IPS-NIHi11 (cell line): ENCODE data around the gene CLIC4.

Experiments used
- DNase-seq: peaks from one replicate; pipeline ENCODE4 v3.0.0; 2012; ENCODE audit warnings: mixed read lengths, low spot score

CLIC4 gene

DNA sequence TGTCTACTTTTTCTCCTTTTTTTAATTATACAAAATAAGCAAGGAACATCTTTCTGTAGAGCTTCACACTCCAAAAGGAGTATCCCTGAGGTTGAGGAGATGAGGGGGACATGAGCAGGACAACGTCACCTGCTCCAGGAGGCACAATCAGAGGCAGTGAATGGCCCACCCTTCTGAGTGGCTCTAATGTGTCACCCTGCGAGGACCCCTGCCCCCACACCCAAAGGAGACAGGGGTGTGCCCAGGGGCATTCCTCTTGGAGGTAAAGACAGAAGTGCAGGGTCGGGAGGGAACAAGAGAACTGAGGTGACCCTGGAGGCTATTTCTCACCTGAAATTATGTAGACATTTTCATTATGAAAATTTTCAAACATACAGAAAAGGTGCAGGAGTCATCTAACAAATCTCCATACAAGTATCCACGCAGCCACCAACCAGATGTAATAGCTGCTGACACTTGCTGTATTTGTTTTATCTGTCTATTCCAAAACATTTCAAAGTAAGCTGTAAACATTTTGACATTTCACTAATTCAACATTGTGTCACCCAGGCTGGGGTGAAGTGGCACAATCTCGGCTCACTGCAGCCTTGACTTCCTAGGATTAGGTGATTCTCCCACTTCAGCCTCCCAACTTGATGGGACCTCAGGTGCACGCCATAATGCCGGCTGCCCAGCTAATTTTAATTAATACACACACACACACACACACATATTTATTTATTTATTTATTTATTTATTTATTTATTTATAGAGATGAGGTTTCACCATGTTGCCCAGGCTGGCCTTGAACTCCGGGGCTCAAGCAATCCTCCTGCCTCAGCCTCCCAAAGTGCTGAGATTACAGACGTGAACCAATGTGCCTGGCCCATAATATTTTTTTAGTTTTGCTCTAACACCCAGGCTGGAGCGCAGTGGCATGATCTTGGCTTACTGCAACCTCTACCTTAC, 114.1 kb downstream of the CLIC4 start:
- no peak for DNase-seq

DNA sequence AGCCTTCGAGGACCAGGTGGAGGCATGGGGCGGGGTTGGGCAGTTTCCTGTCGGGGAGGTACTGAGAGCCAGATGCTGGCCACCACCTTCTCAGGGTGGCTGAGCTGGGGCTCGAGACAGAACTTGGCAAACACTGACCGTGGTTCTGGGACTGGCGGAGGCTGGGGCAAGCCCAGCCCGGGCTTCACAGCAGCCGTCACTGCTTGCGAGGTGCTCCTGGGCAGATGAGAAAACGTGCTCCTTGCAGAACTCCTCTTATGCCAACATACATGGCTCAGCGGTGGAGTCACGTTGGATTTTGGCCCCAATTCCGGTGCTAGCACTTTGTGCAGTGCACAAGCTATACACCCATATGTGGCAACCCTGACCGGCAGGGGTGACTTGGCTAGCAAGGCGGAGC, 115.6 kb downstream of the CLIC4 start:
- DNase-seq: no peak

DNA sequence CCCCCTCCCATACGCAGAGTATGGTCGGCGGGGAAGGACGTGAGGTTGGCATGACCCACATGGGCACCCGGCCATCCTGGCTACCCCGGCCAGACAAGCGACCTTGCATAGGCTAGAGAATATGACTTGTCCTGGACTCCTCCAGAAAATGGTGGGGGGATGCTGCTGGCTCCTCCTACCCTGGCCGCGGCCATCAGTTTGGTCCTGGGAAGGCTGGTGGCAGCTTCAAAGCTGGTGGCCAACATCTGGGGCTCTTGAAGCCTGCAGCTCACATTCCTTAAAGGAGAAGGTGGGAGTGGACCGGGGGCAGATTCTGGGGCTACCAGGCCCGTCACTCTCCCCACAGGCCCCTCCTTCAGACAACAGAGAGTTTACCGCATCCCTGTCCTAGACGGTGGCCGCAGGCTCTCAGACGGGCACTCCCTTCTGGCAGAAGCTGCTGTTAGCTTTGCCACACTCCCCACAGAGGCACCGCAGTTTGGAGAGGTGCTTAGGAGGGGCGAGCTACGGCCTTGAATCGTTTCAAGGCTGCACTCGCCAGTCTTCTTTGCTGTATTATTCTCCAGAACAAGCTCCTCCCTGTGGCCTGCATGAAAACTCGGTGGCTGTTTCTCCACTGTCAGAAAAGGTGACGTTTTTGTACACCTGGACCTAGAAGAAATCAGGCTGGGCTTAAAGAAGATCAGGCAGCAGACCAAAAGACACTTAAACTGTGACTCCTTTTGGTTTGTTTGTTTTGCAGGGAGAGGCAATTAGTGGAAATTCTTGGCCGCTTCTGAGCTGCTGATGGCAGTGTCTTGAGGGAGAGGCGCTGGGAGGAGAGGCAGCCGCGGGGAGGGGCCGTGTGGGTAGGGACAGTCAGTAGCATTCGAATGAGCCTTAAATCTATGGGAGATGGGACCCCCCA, 116.8 kb downstream of the CLIC4 start:
- no peak for DNase-seq

DNA sequence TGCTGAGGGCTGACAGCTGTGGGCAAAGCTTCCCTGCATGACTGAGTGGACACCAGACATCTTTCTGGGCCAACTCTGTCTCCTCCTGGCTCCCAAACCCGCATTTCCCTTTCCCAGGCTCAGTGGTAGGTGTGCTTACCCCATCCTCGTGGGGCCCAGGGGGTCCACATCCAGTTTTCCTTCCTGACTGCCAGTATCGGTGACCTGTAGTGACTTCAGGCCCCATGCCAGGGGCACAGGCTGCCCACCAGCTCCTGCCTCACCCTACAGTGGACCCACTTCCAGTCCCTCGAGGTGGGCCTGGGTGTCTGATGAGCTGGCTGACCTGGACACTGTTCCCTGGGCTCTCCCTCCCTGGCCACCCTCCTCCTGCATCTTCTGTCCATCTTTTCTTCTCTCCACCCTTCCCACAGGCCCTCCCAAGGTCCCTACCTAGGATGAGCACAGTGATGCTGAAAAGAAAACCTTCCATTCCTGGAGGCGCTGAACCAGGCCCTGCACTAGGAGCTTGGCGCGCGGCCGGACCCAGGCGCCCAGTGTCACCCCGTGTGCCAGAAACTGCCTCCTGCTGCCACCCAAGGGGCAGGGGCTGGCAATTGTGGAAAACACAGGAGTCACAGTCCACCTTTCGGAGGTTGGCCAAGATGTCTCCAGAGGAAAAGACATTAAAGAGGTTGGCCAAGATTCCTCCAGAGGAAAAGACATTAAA, 117.7 kb downstream of the CLIC4 start:
- no peak for DNase-seq

DNA sequence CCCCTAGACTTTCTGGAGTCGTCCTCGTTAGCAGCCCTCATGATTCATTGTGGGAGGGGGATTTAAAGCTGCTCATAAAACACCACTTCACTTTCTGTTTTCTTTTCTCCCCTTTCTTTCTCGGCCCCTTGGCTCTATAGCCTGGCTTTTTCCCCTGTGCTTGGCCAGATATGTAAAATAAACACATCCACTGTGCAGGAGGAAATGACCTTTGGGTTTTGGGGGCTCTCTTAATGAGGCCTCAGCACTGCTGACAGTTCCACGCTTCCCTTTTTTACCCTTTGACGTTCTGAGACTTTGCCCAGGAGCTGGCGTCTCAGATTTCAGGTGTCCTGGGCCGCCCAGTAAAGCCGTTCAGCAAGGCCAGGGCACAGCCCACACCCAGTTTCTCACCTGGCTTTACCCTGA, 119.1 kb downstream of the CLIC4 start:
- peak; percentile 65 for DNase-seq

DNA sequence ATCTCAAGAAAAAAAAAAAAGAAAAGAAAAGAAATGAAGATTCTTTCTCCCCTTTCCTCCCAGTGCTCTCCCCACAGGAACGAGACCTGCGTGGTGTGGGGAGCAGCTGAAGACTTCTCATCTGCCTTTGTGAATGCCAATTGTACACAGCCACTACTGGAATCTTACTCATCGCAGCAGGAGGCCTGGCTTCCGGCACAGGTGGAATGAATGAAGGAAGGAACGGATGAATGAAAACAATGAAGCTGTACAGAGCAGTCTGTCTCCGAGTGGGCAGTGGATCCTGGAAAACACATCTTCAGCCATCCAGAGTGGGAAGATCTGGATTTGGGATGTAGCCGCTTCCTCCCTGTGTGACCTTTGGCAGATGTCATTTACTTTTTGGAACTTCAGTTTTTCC, 119.9 kb downstream of the CLIC4 start:
- no peak for DNase-seq

DNA sequence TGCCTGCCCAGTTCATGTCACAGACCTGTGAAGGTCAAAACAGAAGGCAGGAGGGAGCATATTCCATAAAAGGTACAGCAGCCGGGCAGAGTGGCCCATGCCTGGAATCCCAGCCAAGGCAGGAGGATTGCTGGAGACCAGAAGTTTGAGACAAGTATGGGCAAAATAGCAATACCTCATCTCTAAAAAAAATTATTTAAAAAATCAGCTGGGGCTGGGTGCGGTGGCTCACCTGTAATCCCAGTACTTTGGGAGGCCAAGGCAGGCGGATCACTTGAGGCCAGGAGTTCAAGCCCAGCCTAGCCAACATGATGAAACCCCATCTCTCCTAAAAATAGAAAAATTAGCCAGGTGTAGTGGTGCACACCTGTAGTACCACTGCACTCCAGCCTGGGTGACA, 120.3 kb downstream of the CLIC4 start:
- no peak for DNase-seq

DNA sequence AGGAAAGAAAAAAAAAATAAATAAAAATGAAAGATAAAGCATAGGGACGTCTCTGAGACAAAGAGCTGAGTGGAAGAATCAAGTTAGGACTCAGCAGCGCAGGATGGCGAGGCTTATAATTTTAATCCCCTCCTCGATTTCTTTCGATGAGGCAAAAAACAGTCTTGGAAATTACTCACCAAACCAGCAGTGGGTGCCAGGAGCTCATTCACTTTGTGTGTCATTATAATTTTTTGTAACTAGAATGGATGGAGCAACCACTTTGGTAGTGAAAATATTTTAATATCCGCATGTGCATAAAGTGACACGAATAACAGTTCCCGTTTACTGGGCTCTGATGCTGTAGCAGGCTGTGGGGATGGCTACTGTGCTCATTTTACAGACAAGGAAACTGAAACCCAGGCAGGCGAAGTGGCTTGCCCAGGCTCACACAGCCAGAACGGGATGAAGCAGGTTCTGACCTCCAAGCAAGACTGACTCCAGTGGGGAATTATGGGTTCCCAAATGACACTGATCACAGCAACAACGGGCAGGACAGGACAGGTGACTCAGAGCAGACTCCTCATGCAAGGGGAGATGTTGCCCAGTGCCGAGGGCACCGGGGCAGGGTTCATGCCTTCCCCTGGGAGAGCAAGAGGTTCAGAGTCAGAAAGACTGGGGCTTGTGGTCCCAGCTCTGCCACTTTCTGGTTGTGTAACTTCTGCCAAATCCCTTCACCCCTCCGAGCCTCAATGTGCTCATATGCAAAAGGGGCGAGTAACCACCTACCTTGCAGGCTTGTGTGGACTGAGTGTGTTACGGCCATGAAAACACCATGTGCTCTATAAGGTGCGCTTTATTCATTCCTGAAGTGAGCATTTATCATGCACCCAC, 121.2 kb downstream of the CLIC4 start:
- no peak for DNase-seq

DNA sequence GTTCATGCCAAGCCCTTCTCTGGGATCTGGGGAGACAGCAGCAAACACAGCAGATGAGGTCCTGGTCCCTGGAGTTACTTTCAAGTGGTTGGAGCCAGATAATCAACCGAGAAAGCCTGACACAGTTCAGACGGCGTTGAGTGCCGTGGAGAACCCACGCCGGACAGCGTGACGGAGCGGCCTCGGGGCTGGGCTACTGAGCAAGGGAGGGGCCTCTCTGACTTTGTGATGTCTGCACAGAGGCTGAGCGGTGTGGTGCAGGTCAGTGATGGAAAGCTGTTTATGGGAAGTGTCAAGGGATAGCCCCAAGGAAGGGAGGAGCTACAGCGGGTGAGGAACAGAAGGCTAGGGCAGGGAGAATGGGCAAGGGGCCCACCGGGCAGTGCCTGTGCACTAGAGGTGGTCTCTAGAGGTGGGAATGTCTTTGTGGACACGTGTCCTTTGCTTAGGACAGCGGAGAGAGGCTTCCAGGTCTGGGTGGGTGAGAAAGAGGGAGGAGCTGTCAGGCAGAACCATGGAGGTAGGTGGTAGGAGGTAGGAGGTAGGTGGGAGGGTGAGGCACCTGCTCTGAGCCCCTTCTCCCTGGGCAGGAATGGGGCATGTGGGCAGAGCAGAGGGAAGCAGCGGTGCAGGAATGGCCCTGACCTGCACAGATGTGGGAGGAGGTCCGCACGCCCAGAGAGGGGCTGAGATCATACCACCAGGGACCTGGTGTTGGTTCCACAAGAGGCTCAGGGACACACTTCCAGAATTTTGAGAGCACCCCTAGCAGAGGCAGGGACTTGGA, 122.0 kb downstream of the CLIC4 start:
- DNase-seq: no peak

DNA sequence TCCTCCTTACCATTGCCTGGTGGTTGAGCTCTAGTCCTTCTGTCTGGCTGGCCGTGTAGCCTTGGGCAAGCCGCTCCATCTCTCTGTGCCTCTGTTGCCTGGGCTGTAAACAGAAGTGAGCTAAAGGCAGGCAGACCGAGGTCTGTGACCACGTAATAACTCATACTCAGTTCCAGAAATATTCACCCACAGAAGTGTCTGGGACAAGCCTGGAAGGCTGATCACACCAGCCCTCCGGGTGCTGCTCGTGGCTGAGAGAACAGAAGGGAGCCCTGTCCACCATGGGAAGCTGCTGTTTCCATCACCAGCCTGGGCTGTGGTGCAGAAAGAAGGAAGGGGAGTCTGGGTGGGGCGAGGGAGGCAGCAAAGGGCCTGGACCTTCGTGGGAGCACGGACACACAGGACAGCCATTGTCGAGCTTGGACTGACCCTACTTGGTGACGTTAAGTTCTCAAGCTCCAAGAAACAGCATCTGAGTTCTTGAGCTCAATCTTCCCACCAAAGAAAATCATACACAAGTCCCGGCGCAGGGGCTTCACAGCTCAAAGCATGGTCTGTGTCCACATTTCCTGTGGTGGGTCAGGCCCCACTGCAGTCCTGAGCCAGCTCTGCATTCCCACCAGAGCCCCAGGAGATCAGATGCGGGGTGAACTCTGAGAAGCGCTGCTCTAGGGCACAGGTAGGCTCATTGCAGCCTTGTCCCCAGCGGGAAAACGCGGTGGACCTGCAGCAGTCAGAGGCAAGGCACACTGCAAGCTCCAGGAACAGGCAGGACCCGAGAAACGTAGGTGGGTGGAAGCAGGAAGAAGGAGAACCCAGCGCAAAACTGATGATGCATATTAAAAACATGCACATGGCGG, 123.0 kb downstream of the CLIC4 start:
- DNase-seq: no peak

DNA sequence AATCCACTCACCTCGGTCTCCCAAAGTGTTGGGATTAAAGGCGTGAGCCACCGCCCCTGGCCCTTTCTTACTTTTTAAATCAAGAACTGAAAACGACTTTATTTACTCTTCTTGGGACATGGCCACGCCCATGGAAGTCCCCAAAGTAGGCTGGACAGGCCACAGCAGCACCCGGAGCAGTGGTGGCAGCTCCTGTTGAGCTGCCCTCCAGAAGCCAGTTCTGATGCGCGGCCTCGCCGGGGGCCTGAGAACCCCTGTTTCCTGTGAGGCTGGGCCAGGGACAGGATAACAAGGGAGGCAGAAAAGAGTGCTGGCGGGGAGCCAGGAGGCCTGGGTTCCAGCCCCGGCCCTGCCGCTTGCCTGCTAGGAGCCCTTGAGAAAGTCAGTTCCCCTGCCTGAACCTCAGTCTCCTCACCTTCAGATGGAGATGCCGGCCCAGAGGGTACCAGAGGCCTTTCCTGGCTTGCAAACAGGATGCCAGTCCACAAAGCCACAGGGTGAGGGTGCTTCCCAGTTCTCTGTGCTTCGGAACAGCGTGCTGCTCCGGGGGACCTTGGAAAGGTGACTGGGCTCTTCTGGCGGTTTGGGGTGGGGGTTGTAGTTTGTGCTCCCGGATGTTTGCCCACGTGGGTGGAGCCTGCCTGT, 125.4 kb downstream of the CLIC4 start:
- DNase-seq: no peak

DNA sequence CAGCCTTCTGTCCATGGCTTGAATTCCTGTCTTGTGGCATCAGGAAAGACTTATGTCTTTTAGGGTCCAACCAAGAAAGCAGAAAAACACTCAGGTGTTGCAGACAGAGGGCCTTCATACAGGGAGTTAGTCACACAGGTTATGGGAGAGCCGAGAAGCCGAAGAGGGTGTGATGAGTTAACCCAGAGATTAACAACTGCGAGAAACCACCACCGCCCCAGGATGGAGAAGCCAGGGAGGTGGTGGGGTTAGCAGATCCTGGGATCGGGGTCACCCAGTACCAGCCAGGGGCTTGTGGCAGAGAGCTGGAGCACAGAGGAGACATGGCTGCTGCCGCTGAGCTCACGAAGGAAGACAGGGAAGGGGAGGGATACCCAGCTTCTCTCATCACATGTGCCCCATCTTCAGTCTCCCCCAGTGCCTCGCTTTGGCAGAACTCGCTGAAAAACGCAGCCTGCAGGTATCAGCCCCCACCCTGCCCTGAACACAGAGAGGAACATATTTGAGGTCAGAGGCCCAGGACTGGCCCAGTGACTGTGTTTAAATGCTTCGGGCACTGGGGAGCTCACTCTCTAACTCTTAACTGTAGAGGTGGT, 126.2 kb downstream of the CLIC4 start:
- no peak for DNase-seq

DNA sequence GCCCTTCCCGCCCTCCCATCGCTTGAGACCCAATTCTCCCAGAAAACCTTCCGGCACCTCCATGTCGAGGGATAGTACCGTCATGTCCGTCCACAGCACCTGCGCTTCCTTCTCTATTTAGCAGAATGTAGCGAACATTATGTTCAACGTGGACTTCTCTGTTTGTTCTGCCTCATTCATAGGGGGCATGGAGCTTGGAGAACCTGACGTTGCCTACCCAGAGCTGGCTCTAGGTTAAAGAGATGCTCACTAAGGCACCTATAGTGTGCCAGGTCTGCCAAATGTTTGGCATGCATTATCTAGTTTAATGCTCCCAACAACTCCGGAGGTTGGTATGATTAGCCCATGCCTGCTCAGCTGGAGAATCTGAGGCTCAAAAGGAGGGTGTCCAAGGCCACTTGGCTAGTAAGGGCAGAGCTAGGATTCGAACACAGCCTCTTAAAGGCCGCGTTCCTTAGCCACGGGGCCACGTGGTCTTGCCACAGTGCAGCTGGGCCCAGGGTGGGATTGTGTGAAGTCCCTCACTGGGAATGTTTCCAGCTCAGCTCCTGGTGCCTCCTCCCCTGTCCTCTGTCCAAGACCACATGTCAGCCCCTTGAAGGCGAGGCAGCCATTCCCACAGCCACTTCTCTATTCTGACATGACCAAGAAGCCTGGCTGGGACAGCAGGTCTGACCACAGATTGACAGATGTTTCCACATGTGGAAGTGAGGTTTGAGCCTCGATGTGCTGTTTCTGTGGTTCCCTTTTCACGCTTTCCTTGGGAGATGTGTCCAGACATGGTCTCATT, 127.0 kb downstream of the CLIC4 start:
- no peak for DNase-seq

DNA sequence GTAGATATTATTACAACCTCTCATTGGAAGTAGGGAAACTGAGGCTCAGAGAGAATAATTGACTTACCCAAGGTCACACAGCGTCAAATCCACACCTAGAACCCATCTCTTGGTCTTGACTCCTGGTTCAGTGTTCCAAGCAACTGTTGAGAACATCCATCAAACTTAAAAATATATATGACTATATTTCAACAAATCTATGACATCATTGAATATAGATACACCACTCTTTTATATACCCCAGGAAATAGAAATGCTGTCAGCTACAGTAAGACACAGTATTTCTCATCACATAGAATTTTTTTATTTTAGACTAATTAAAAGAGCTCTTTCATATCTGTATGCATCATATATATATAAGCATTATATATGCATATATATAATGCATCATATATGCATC, 127.9 kb downstream of the CLIC4 start:
- DNase-seq: no peak

DNA sequence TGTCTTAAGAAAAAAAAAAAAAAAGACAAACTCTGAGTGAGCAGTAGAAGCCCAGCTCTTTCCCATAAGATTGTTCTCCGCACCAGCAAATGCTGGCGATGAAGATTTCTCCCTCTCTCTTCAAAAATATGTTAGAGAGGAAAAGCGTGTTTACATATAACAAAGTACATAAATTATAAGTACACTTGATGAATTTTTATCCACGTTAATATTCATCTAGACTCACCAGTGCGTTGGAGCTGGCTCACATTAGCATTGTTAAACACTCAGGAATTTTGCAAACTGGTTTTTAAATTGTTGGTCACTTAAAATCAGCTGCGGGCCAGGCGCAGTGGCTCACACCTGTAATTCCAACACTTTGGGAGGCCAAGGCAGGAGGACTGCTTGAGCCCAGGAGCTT, 128.8 kb downstream of the CLIC4 start:
- DNase-seq: no peak

DNA sequence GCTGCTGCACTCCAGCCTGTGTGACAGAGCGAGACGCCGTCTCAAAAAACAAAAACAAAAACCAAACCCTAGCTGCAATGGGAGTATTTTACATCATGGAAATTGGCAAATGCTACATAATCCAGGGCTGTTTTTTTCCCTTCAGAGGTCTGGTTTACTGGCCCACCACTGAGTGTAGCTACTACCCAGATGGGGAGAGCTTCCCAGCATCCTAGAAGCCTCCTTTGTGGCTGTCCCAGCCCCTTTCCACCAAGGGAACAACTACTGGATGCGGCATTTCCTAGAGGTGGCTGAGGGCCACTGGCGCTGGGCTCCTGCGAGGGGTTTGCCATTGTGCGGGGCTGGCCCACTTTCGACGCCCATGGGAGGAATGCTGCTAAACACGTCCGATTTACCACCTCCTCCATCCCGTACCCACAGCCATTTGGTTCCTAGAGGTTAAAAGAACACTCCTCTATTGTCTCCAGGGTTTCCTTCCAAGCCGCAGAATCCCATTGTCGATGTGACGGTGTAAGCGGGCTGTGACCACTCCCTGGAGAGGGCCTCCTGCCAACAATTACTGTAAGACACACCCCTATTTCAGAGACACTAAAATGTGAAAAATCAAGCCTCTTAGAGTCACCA, 129.5 kb downstream of the CLIC4 start:
- DNase-seq: no peak

DNA sequence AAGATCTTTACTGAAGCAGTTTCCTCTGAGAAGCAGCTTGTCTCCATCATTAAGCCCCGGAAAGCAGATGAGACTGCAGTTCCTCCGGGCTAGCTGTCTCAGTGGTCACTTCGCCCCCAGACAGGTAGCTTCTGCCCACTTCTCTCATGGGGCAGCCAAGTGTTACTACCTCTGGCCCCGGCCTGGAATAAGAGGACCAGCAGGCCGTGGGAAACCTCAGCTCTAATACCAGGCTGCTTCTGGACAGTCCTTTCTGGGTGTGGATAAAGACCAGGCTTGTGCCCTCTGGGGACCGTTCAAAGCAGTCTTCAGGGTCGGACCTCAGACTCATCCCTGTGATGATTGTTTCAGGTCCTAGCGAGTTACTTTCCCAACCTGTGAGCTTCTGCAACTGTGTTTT, 130.0 kb downstream of the CLIC4 start:
- DNase-seq: no peak
